MCF 10A (cell line): Measurements from ENCODE around the gene VPREB1. TPM values are rescaled to one million over a fixed set of nuclear protein-coding genes. Genes with fewer than 3 reads are reported as not detected.

ENCODE experiments used
- BruUV-seq: library from RNA; stranded (reverse); fragments of 400-500 nt; replicated peaks from 2 replicates; lab custom pipeline; 2021; lab: Mats Ljungman, UMichigan
- CTCF ChIA-PET: fragments of 300-600 bp; sonication (Branson Sonifier 250); formaldehyde crosslinking; extraction: SDS; loops from one replicate; lab custom pipeline; 2021; ENCODE audit warnings: antibody characterized with exemption, inconsistent platforms; lab: Yijun Ruan, JAX
- POLR2A ChIA-PET: fragments of 300-600, 350-650 bp; sonication (Branson Sonifier 250); formaldehyde crosslinking; extraction: SDS; loops from one replicate; lab custom pipeline; 2020; ENCODE audit warnings: antibody characterized with exemption, inconsistent platforms; lab: Yijun Ruan, JAX
- DNase-seq: peaks from one replicate; pipeline ENCODE4 v3.0.0-alpha.2; 2018; ENCODE audit not compliant: unreplicated experiment
- H3K27ac Mint-ChIP-seq: one replicate; pipeline ENCODE4 v1.8.0; 2022; ENCODE audit warnings: mild to moderate bottlenecking, low read depth, mixed read lengths; ENCODE audit not compliant: unreplicated experiment
- H3K27me3 Mint-ChIP-seq: one replicate; pipeline ENCODE4 v1.8.0; 2022; ENCODE audit warnings: mixed read lengths; ENCODE audit not compliant: insufficient read depth, unreplicated experiment
- H3K36me3 Mint-ChIP-seq: one replicate; pipeline ENCODE4 v1.8.0; 2022; ENCODE audit warnings: mild to moderate bottlenecking, moderate library complexity, mixed read lengths; ENCODE audit not compliant: insufficient read depth, unreplicated experiment
- H3K4me1 Mint-ChIP-seq: one replicate; pipeline ENCODE4 v1.8.0; 2022; ENCODE audit warnings: mixed read lengths; ENCODE audit not compliant: insufficient read depth, unreplicated experiment
- H3K4me3 Mint-ChIP-seq: one replicate; pipeline ENCODE4 v1.8.0; 2022; ENCODE audit warnings: mild to moderate bottlenecking, moderate library complexity, mixed read lengths; ENCODE audit not compliant: unreplicated experiment
- H3K9me3 Mint-ChIP-seq: one replicate; pipeline ENCODE4 v1.8.0; 2022; ENCODE audit warnings: mixed read lengths; ENCODE audit not compliant: unreplicated experiment
- intact Hi-C: fragments of 100-400 bp; cut with micrococcal nuclease; formaldehyde crosslinking; loops from 2 replicates; pipeline ENCODE4 v1.14.1; 2022
- total RNA-seq: library from RNA; stranded (reverse); gene quantifications from 2 replicates; pipeline ENCODE4 v1.2.3, GENCODE V29; 2022
- TF ChIP-seq, protein P1 (sequence below): fragments of 200-600 bp; IDR thresholded peaks from one replicate; pipeline ENCODE4 v1.8.0; 2022; ENCODE audit warnings: antibody characterized with exemption, mild to moderate bottlenecking; ENCODE audit not compliant: unreplicated experiment

The VPREB1 gene
- total RNA-seq, 1 experiment from 2014 or later: not detected

DNA sequence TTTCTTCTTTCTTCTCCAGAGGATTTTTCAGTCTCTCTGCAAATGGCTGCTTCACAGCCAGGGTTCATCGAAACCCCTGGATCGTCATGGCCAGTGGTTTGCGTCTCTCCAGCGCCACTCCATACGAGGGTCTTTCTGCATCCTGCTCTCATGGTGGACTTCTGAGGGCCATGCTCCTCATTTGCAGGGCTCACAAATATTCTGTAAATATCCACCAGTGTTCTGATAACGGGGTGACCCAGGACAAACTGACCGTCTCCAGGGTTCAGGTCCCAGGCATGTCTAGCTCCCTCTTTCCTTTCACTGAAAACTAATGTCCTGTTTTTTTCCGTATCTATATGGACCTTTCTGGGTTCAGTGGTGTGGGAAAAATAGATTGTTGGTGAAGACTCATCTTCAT, 15.7 kb upstream of the VPREB1 start:
- no peak overlapping the region for H3K4me3 Mint-ChIP-seq
- CTCF ChIA-PET: no interaction called here
- no TSS peak for BruUV-seq

GRCh38 chr22:22229683-22230420, 14.7 kb upstream of the VPREB1 start:
- ChIA-PET CTCF (no interaction called here), POLR2A (no interaction called here)
- DNase-seq: no peak
- Mint-ChIP-seq H3K4me3 (no peak overlapping the region), H3K27me3 (peaks cover 17% of the 10 kb centered on the region), H3K9me3 (no peaks in the 10 kb centered on the region), H3K27ac (no peak overlapping the region), H3K4me1 (no peaks in the 10 kb centered on the region), H3K36me3 (no peaks in the 10 kb centered on the region)
- intact Hi-C loops: no loop called here
- TF ChIP-seq, protein P1, sequence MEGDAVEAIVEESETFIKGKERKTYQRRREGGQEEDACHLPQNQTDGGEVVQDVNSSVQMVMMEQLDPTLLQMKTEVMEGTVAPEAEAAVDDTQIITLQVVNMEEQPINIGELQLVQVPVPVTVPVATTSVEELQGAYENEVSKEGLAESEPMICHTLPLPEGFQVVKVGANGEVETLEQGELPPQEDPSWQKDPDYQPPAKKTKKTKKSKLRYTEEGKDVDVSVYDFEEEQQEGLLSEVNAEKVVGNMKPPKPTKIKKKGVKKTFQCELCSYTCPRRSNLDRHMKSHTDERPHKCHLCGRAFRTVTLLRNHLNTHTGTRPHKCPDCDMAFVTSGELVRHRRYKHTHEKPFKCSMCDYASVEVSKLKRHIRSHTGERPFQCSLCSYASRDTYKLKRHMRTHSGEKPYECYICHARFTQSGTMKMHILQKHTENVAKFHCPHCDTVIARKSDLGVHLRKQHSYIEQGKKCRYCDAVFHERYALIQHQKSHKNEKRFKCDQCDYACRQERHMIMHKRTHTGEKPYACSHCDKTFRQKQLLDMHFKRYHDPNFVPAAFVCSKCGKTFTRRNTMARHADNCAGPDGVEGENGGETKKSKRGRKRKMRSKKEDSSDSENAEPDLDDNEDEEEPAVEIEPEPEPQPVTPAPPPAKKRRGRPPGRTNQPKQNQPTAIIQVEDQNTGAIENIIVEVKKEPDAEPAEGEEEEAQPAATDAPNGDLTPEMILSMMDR: no peak
- BruUV-seq: no TSS peak

More for the DNA sequence above, 15.7 kb upstream of the VPREB1 start:
- H3K36me3 Mint-ChIP-seq: no peaks in the 10 kb centered on the region
- POLR2A ChIA-PET: no interaction called here
- H3K27ac Mint-ChIP-seq: no peak overlapping the region
- intact Hi-C loops: no loop called here
- no peaks in the 10 kb centered on the region for H3K4me1 Mint-ChIP-seq
- no peaks in the 10 kb centered on the region for H3K9me3 Mint-ChIP-seq
- peaks cover 17% of the 10 kb centered on the region for H3K27me3 Mint-ChIP-seq
- DNase-seq: no peak
- TF ChIP-seq, protein P1: no peak

DNA sequence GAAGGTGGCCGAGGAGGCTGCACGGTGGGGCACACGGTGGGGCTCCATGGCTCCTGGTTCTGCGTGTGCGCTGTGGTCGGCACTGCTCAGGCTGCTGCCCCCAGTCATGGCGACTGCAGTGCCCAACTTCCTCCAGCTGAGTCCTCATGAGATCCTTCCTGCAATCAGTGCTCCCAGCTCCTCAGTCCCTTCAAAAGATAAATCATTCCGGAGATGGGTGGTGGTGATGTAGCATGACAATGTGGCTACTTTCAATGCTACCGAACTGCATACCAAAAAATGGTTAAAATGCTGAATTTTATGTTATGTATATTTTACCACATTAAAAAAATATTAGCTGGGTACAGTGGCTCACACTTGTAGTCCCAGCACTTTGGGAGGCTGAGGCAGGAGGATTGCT, 14.1 kb upstream of the VPREB1 start:
- H3K4me1 Mint-ChIP-seq: no peaks in the 10 kb centered on the region
- intact Hi-C loops: no loop called here
- peaks cover 17% of the 10 kb centered on the region for H3K27me3 Mint-ChIP-seq
- no peak overlapping the region for H3K27ac Mint-ChIP-seq
- DNase-seq: no peak
- ChIA-PET POLR2A (no interaction called here), CTCF (interaction anchor here (0.6 kb wide), 1 partner anchor 188 kb away, joined by 5 read pairs; no protein-coding TSS in a partner anchor)
- H3K4me3 Mint-ChIP-seq: no peak overlapping the region
- no peaks in the 10 kb centered on the region for H3K9me3 Mint-ChIP-seq
- no TSS peak for BruUV-seq
- no peaks in the 10 kb centered on the region for H3K36me3 Mint-ChIP-seq
- TF ChIP-seq, protein P1: no peak

DNA sequence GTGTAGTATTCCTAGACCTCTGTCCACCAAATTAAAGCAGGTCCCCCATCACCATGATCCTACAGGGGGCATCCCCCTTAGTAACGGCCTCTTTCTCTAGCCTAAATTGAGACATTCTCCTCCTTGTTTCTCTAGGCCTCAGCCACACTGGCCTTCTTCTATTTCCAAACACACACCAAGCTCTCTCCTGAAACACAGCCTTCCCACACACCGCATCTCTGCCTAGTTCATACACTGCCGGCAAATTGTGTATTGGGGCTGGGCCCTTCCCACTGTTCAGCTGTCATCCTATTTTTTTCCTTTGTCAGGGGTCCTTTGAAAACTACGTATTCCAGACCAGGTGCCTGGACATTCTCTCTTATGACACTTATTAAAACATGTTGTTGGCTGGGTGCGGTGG, 11.5 kb upstream of the VPREB1 start:
- intact Hi-C loops: no loop called here
- Mint-ChIP-seq H3K4me1 (no peaks in the 10 kb centered on the region), H3K9me3 (no peaks in the 10 kb centered on the region), H3K36me3 (no peaks in the 10 kb centered on the region), H3K4me3 (no peak overlapping the region), H3K27ac (no peak overlapping the region), H3K27me3 (peaks cover 17% of the 10 kb centered on the region)
- BruUV-seq: no TSS peak
- POLR2A ChIA-PET: no interaction called here
- CTCF ChIA-PET: interaction anchor here (0.9 kb wide), 1 partner anchor 31 kb away, joined by 3 read pairs; no protein-coding TSS in a partner anchor
- TF ChIP-seq, protein P1: no peak
- no peak for DNase-seq
